Measurements from ENCODE around the gene MSMB.
"Not testable (repeated sequence)": the region's sequence is repeated elsewhere in the genome, so short reads cannot be mapped to it uniquely, and the experiment has no call there.

Gene MSMB

DNA sequence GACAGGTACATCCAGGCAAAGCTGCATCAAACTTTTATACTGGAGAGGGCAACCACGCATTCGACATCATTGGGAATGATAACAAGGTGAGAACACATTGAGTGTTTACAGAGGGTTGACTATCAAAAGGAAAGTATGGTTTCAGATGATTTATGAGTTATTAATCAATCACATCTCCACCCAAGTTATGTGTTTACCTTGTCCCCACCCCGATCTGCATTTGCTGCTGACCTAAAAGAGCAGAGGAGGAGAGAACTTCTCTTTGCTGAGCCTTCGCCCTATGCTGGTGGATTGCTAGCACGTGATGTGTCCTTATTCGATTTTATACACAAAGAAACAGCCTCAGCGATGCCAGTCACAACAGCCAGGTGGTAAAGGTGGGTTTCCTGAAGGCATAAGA, at the start of gene MSMB:
Gene MSMB (minus strand): TSS at position 9 of the 400 bp plus-strand sequence. CDS start 32 bp downstream, outside the sequence.
- no peak for DNase-seq

DNA sequence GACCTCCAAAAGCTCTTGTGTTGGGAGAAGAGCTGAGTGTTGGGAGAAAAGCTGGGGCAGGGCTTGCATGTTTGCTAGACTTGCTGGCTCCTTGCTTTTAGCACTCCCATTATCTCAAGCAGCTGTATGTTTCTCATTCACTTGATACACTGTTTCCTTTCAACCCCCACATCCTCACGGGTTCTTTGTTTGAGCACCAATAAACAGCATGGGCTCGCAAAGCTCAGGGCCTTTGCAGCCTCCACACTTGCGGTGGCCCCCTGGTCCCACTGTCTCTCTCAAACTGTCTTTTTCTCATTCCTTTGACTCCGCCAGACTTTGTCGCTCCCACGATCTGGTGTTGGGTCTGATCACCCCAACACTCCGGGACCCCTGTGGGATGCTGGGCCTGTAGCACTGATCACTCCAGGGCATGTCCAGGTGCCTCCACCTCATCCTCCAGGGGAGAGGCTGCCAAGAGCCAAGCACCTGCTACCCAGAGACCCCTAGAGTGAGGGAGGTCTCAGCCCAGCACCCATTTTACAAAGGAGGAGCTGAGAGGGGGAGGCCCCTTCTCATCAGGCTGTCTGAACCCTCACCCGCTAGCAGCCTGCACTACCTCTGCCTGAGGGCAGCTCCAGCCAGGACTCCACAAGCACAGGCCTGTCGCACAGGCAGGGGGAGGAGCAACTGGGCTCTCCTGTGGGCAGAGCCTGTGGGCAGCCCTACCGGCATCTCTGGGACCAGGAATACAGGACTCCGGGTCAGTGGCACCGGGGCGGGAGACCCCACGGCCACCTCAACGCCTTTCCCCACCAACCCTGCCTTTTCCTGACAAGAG, 49.1 kb upstream of the MSMB start:
- no peak for DNase-seq

DNA sequence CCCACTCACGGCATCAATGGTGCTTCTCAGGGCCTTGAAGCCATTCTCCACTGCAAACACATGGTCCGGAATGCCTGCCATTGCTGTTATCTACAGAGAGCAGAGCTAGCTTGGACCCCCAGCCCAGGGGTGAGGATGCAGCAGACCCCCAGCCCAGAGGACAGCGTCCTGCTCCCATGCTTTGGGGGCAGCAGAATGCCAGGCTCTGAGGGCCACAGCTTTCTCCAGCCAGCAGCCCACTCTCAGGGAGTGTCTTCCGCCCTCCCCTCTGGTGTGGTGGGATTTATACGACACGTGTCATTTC, 48.1 kb upstream of the MSMB start:
- no peak for DNase-seq

- not testable (repeated sequence) for DNase-seq
These were observed 47.5 kb upstream of the MSMB start for GRCh38 chr10:46093316-46094196.

- DNase-seq, result peak; percentile 72
These were observed 46.5 kb upstream of the MSMB start for GRCh38 chr10:46092524-46093081.

DNA sequence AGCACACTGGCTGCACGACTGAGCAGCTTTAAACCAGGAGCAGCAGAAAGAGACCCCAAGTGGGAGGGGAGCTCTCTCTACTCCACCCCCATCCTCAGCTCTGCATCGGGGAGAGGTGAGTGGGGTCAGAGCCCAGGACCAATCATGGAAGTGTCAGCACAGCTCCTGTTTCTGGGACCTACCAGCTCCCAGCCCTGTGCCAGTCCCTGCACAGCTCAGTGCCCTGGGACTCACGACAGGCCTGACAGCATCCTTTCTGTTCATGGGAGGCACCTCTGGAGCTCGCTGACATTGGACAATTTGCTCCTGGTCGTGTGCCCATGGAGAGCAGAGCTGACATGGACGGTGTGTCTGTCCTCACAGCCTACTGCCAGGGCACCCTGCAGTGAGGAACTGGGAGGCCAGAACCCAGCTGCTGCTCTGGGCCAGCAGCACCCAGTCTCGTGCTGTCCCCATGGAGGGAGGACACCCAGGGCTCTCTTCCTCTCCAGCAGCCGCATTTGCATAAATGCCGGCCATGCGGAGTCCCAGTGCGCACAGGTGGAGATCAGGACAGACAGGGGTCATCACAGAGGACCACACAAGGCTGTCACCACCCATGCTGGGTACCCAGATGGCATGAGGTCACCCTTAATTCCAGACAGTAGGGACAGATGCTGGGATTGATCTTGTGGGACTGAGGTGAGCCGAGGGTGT, 45.9 kb upstream of the MSMB start:
- DNase-seq, result peak; percentile 62

DNA sequence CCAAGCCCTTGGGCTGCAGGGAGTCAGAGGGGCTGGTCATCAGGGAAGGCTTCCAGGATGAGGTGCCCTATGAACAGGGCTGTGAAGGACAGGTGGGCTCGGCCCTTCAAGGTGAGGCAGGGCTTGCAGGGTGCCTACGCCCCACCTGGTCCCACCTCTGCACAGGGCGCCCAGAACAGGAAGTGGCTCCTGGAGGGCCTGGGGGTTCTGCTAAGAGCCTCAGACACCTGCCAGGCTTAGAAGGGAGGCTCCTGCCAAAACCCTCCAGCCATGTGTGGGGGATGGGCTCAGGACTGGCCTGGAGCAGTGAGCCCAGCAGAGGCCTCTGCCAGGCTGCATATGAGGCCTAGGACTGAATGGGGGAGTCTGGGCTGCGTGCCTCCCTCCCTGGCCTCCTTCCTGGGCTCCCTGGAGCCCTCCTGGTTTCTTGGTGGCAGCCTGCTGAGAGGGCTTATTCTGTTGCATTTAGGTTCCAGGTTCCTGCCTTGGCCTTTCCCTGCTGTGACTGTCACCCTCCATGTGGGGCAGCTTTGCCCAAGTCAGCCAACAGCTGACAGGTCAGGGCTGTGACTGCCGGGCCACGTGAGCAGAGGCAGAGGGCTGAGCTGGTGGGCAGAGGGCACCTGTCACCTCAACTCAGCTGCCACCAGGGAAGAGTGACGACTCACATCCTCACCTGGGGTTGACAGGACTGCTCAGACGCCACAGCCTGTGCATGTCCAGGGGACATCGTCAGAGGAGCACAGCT, 45.2 kb upstream of the MSMB start:
- peak; percentile 87 for DNase-seq

- DNase-seq, result no peak
These were observed 44.3 kb upstream of the MSMB start for GRCh38 chr10:46090258-46090812.

DNA sequence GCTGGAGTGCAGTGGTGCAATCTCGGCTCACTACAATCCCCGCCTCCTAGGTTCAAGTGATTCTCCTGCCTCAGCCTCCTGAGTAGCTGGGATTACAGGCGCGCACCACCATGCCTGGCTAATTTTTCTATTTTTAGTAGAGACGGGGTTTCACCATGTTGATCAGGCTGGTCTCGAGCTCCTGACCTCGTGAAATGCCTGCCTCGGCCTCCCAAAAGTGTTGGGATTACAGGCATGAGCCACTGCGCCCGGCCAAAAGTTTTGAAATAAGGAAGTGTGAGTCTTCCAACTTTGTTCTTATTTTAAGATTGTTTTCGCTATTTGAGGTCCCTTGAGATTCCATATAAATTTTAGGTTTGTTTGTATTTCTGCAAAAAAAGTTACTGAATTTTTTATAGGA, 41.3 kb upstream of the MSMB start:
- DNase-seq, result not testable (repeated sequence)

DNA sequence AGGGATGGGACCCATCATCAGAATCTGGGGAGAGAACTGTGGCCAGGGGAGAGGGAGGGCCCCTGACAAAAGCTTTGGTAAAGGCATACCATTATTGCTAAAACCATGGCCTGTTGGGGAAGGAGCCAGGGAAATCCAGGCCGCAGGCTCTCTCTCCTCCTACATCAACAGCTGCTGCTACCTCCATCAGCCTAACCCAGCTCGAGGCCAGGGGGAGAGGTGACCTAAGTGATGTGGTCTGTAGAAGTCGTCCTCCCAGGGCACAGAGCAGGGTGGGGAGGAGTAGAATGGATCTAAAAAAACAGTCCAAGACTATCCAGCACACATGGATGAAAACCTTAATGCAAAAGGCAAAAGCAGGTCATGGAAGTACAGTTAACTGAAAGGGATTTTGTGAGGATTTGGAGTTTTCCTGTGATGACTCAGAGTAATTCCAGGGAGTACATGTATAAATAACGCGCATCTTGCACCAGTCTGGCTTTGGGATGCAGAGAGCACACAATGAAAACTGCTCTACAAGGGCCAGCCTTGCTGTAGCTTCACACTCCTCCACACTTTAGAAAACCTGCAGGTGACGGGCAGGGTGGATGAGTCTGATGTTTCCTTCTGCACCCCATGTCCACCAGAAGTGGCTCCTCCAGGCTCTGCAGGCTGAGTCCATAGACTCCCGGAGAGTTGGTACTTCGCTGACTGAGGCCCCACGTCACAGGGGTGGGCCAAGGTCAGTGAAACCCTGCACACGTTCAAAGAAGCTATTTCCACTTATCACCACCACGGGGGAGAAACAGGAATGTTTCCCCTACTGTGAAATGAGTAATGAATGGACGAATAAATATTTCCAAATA, 38.5 kb upstream of the MSMB start:
- no peak for DNase-seq

- no peak for DNase-seq
These were observed 34.8 kb upstream of the MSMB start for GRCh38 chr10:46080886-46081285.

GRCh38 chr10:46079831-46080585, 33.9 kb upstream of the MSMB start:
- peak; percentile 35 for DNase-seq

GRCh38 chr10:46077731-46078413, 31.8 kb upstream of the MSMB start:
- DNase-seq, result no peak

- DNase-seq, result no peak
These were observed 31.1 kb upstream of the MSMB start for GRCh38 chr10:46077141-46077554.

- no peak for DNase-seq
These were observed 29.8 kb upstream of the MSMB start for GRCh38 chr10:46075869-46076268.

GRCh38 chr10:46074196-46074946, 28.3 kb upstream of the MSMB start:
- DNase-seq, result no peak

- DNase-seq, result no peak
These were observed 27.5 kb upstream of the MSMB start for GRCh38 chr10:46073564-46073963.

- no peak for DNase-seq
These were observed 24.7 kb upstream of the MSMB start for GRCh38 chr10:46070749-46071148.

Data from RPMI8226 (cell line).